IMR-90 (cell line): Measurements from ENCODE around the gene ING5. TPM values are rescaled to one million over a fixed set of nuclear protein-coding genes. Genes with fewer than 3 reads are reported as not detected.

Source experiments
- ATAC-seq: fragments of 200-7000 bp; cut with Tn5 transposase; 2 replicates; pipeline ENCODE4 v1.9.1; 2020; ENCODE audit warnings: low read depth, mild to moderate bottlenecking, moderate library complexity
- BruUV-seq: library from RNA; stranded (reverse); fragments of 400-500 nt; replicated peaks from 2 replicates; lab custom pipeline; 2021; lab: Mats Ljungman, UMichigan
- CTCF ChIA-PET: fragments of 300-600 bp; formaldehyde crosslinking; extraction: SDS; loops from one replicate; lab custom pipeline; 2021; ENCODE audit warnings: antibody characterized with exemption; lab: Yijun Ruan, JAX
- POLR2A ChIA-PET: fragments of 300-600 bp; sonication (Branson Sonifier 250); formaldehyde crosslinking; loops from one replicate; lab custom pipeline; 2022; ENCODE audit warnings: antibody characterized with exemption; ENCODE audit not compliant: unreplicated experiment; lab: Charles Lee
- DNase-seq: peaks from one replicate; pipeline ENCODE4 v3.0.0; 2013
- H2AFZ ChIP-seq: replicated peaks from 2 replicates; pipeline ENCODE3; 2013; ENCODE audit warnings: low read length, mild to moderate bottlenecking; ENCODE audit not compliant: poor library complexity
- H2AK5ac ChIP-seq: 2 replicates; pipeline ENCODE4 v1.6.1; 2013; ENCODE audit warnings: low read depth, low read length, inconsistent platforms
- H2AK9ac ChIP-seq: replicated peaks from 2 replicates; pipeline ENCODE3; 2013; ENCODE audit warnings: mild to moderate bottlenecking, low read depth, low read length, moderate library complexity; ENCODE audit not compliant: poor library complexity
- H2BK120ac ChIP-seq: 2 replicates; pipeline ENCODE4 v1.6.1; 2013; ENCODE audit warnings: low read depth, low read length, inconsistent platforms
- H2BK15ac ChIP-seq: 3 replicates; pipeline ENCODE4 v1.6.1; 2013; ENCODE audit warnings: low read depth, low read length, inconsistent platforms
- H2BK20ac ChIP-seq: 2 replicates; pipeline ENCODE4 v1.6.1; 2013; ENCODE audit warnings: low read depth, mild to moderate bottlenecking, inconsistent platforms, low read length, moderate library complexity
- H2BK5ac ChIP-seq: 2 replicates; pipeline ENCODE4 v1.6.1; 2013; ENCODE audit warnings: mild to moderate bottlenecking, low read depth, low read length, inconsistent platforms; ENCODE audit not compliant: poor library complexity, severe bottlenecking
- H3K14ac ChIP-seq: replicated peaks from 2 replicates; pipeline ENCODE4 v1.6.1; 2013; ENCODE audit warnings: low read depth, low read length, inconsistent platforms
- H3K18ac ChIP-seq: 2 replicates; pipeline ENCODE4 v1.6.1; 2013; ENCODE audit warnings: low read depth, low read length, control low read depth
- H3K23ac ChIP-seq: 2 replicates; pipeline ENCODE4 v1.6.1; 2013; ENCODE audit warnings: low read depth, low read length, inconsistent platforms
- H3K27ac ChIP-seq: 2 replicates; pipeline ENCODE4 v1.5.1; 2013; ENCODE audit warnings: mild to moderate bottlenecking, control low read depth, low read length; ENCODE audit not compliant: insufficient read depth
- H3K27me3 ChIP-seq: 2 replicates; pipeline ENCODE4 v1.6.1; 2013; ENCODE audit warnings: low read length; ENCODE audit not compliant: control insufficient read depth, insufficient read depth
- H3K36me3 ChIP-seq: 2 replicates; pipeline ENCODE4 v1.6.1; 2013; ENCODE audit warnings: low read length, mixed read lengths; ENCODE audit not compliant: control insufficient read depth, insufficient read depth
- H3K4ac ChIP-seq: 2 replicates; pipeline ENCODE4 v1.6.1; 2013; ENCODE audit warnings: low read depth, low read length, inconsistent platforms
- H3K4me1 ChIP-seq: 2 replicates; pipeline ENCODE4 v1.6.1; 2013; ENCODE audit warnings: low read length, mixed read lengths; ENCODE audit not compliant: control insufficient read depth, insufficient read depth
- H3K4me2 ChIP-seq: 2 replicates; pipeline ENCODE4 v1.6.1; 2013; ENCODE audit warnings: low read depth, mild to moderate bottlenecking, control low read depth, low read length, moderate library complexity
- H3K4me3 ChIP-seq: 2 replicates; pipeline ENCODE4 v1.5.1; 2013; ENCODE audit warnings: low read depth, mild to moderate bottlenecking, control low read depth, low read length, moderate library complexity; ENCODE audit not compliant: insufficient read depth
- H3K56ac ChIP-seq: 2 replicates; pipeline ENCODE4 v1.6.1; 2013; ENCODE audit warnings: low read length, inconsistent platforms; ENCODE audit not compliant: insufficient read depth; ENCODE audit errors: extremely low read depth
- H3K79me1 ChIP-seq, 2 experiments: 2 replicates each; pipeline ENCODE4 v1.6.1; 2013; ENCODE audit warnings: low read length in 2 of 2, inconsistent platforms in 1 of 2, low read depth in 1 of 2
- H3K9ac ChIP-seq: 2 replicates; pipeline ENCODE4 v1.6.1; 2013; ENCODE audit warnings: low read depth, low read length, control low read depth
- H3K9me1 ChIP-seq: 2 replicates; pipeline ENCODE4 v1.6.1; 2013; ENCODE audit warnings: low read length, inconsistent platforms; ENCODE audit not compliant: insufficient read depth
- H3K9me3 ChIP-seq: 2 replicates; pipeline ENCODE4 v1.6.1; 2013; ENCODE audit warnings: low read length; ENCODE audit not compliant: control insufficient read depth, insufficient read depth
- H4K20me1 ChIP-seq: 2 replicates; pipeline ENCODE4 v1.6.1; 2013; ENCODE audit warnings: low read length, inconsistent platforms; ENCODE audit not compliant: insufficient read depth
- H4K5ac ChIP-seq: 2 replicates; pipeline ENCODE4 v1.6.1; 2013; ENCODE audit warnings: mild to moderate bottlenecking, low read depth, low read length, control low read depth
- H4K8ac ChIP-seq, 2 experiments: 2 replicates each; pipeline ENCODE4 v1.6.1; 2013; ENCODE audit warnings: low read depth in 2 of 2, low read length in 2 of 2, control low read depth in 1 of 2, inconsistent platforms in 1 of 2
- H4K91ac ChIP-seq: 2 replicates; pipeline ENCODE4 v1.6.1; 2013; ENCODE audit warnings: low read depth, low read length, inconsistent platforms; ENCODE audit not compliant: insufficient read depth
- BHLHE40 ChIP-seq: fragments of 150-350 bp; IDR thresholded peaks from 2 replicates; pipeline ENCODE4 v1.6.1; 2016; ENCODE audit warnings: mild to moderate bottlenecking, low read depth, low read length
- CEBPB ChIP-seq: IDR thresholded peaks from 2 replicates; pipeline ENCODE4 v1.6.1; 2012; ENCODE audit warnings: low read depth, low read length, improper control_type of control experiment
- CHD1 ChIP-seq: IDR thresholded peaks from 2 replicates; pipeline ENCODE4 v1.6.1; 2012; ENCODE audit warnings: low read depth, low read length, improper control_type of control experiment
- FOS ChIP-seq: fragments of 150-350 bp; IDR thresholded peaks from 2 replicates; pipeline ENCODE4 v1.6.1; 2016; ENCODE audit warnings: low read depth, low read length
- MAFK ChIP-seq: IDR thresholded peaks from 2 replicates; pipeline ENCODE4 v1.6.1; 2012; ENCODE audit warnings: low read depth, low read length, improper control_type of control experiment
- MAZ ChIP-seq: IDR thresholded peaks from 2 replicates; pipeline ENCODE4 v1.6.1; 2012; ENCODE audit warnings: low read depth, mild to moderate bottlenecking, low read length, improper control_type of control experiment, moderate library complexity, borderline replicate concordance
- MXI1 ChIP-seq: IDR thresholded peaks from 2 replicates; pipeline ENCODE4 v1.6.1; 2012; ENCODE audit warnings: low read depth, mild to moderate bottlenecking, low read length, moderate library complexity, borderline replicate concordance
- NFE2L2 ChIP-seq: fragments of 150-350 bp; IDR thresholded peaks from 2 replicates; pipeline ENCODE4 v1.6.1; 2016; ENCODE audit warnings: low read depth, mild to moderate bottlenecking, low read length
- POLR2A ChIP-seq: IDR thresholded peaks from 2 replicates; pipeline ENCODE4 v1.6.1; 2012; ENCODE audit warnings: mild to moderate bottlenecking, low read depth, low read length
- RAD21 ChIP-seq: IDR thresholded peaks from 2 replicates; pipeline ENCODE4 v1.6.1; 2012; ENCODE audit warnings: low read length, improper control_type of control experiment
- RCOR1 ChIP-seq: IDR thresholded peaks from 2 replicates; pipeline ENCODE4 v1.6.1; 2012; ENCODE audit warnings: mild to moderate bottlenecking, low read length, improper control_type of control experiment; ENCODE audit not compliant: insufficient replicate concordance
- RFX5 ChIP-seq: IDR thresholded peaks from 2 replicates; pipeline ENCODE4 v1.8.0; 2012; ENCODE audit warnings: low read depth, mild to moderate bottlenecking, low read length, moderate library complexity
- SMC3 ChIP-seq: fragments of 150-350 bp; IDR thresholded peaks from 2 replicates; pipeline ENCODE4 v1.6.1; 2016; ENCODE audit warnings: low read depth, mild to moderate bottlenecking, antibody characterized with exemption, low read length, moderate library complexity
- WGBS, 2 experiments: methylation state at CpG; one replicate each; pipeline versions ENCODE4 v1.1.5 to v1.1.7; 2013; ENCODE audit warnings: missing lambda C conversion rate in 2 of 2; ENCODE audit not compliant: insufficient read length in 1 of 2; ENCODE audit errors: extremely low coverage in 2 of 2; 5-methylcytosine and 5-hydroxymethylcytosine counted together
- dilution Hi-C: fragments of 300-500 bp; cut with HindIII; formaldehyde crosslinking; loops from one replicate; pipeline ENCODE4 v1.14.3; 2018; ENCODE audit warnings: low sequenced_read_pairs; ENCODE audit not compliant: unreplicated experiment
- in situ Hi-C: fragments of 300-500 bp; cut with MboI; formaldehyde crosslinking; loops from 3 replicates; pipeline ENCODE4 v1.14.3; 2019; ENCODE audit warnings: low sequenced_read_pairs, inconsistent platforms, mixed read lengths
- intact Hi-C: fragments of 100-400 bp; cut with micrococcal nuclease; formaldehyde crosslinking; loops from 2 replicates; pipeline ENCODE4 v1.10.0; 2022
- polyA plus RNA-seq, 3 experiments: library from polyadenylated mRNA; depleted of rRNA; stranded (reverse); fragments of >200 nt; gene quantifications; 2 replicates each; pipeline ENCODE4 v1.2.3, GENCODE V29; 2012; ENCODE audit warnings: low replicate concordance in 1 of 3
- total RNA-seq: library from RNA; depleted of rRNA; stranded (reverse); fragments of >200 nt; gene quantifications from 2 replicates; pipeline ENCODE4 v1.2.3, GENCODE V29; 2012
- TF ChIP-seq, protein P1 (sequence below): fragments of 150-350 bp; IDR thresholded peaks from 2 replicates; pipeline ENCODE4 v1.6.1; 2017; ENCODE audit warnings: mild to moderate bottlenecking, antibody characterized with exemption, low read length, low read depth
- TF ChIP-seq, protein P2 (sequence below): conservative IDR thresholded peaks from 2 replicates; pipeline ENCODE4 v1.5.1; 2012; ENCODE audit warnings: mild to moderate bottlenecking, low read depth, low read length, improper control_type of control experiment
- TF ChIP-seq, protein P3 (sequence below): fragments of 150-350 bp; IDR thresholded peaks from 2 replicates; pipeline ENCODE4 v1.6.1; 2016; ENCODE audit warnings: low read depth, mild to moderate bottlenecking, low read length, moderate library complexity, borderline replicate concordance

Gene ING5
- total and polyA plus RNA-seq, 2 of the 4 experiments (the other 2 are of a cell fraction) = 36.1 to 38.9 TPM

DNA sequence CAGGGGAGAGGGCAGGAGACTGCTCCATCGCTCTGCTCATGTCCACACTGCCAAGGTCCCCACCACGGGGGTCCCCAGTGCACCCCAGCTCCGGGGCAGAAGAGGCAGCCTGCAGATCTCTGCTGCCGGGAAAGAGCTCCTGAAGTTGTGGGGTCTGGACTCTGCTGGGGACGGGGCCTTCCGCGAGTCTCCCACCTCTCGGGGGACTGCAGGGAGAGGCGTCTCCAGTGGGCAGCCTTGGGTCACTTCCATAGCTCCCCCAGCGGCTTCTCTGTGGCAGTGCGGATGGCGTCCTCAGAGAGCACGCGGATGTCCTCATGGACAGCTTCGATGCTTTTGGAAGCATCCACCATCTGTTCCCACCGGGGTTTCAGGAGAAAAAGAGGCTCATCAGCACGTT, 26.0 kb upstream of the ING5 start:
- Histone ChIP-seq H4K5ac (no peak overlapping the region), H3K56ac (no peak overlapping the region), H3K4me2 (no peak overlapping the region), H4K20me1 (peaks cover 10% of the 10 kb centered on the region; the same call in 1 of the 2 replicates), H3K4me1 (peaks cover 3% of the 10 kb centered on the region; the same call in 1 of the 2 replicates), H3K27me3 (no peaks in the 10 kb centered on the region), H4K8ac (no peak overlapping the region), H3K18ac (no peak overlapping the region), H3K4ac (no peak overlapping the region), H2AFZ (no peak overlapping the region), H3K79me1 (peaks cover 3 to 23% of the 10 kb centered on the region in 2 experiments; a peak in 3 of 4 replicates), H3K14ac (no peak overlapping the region), H3K27ac (no peak overlapping the region), H2BK20ac (no peak overlapping the region), H3K36me3 (peaks cover 58% of the 10 kb centered on the region), H2AK5ac (no peak overlapping the region), H2BK5ac (no peak overlapping the region), H4K91ac (no peak overlapping the region), H3K9me1 (no peaks in the 10 kb centered on the region), H3K9me3 (no peaks in the 10 kb centered on the region), H3K23ac (no peak overlapping the region), H3K4me3 (no peak overlapping the region), H2BK120ac (no peak overlapping the region), H3K9ac (no peak overlapping the region), H2AK9ac (no peak overlapping the region), H2BK15ac (no peak overlapping the region)
- in situ Hi-C loops = no loop called here
- 94% methylated on average over 9 of the region's 17 CpGs; no CpG with 5 or more reads in 1 of the 2 experiments for WGBS, 2 experiments
- dilution Hi-C loops = no loop called here
- intact Hi-C loops = no loop called here
- no peak for TF ChIP-seq CEBPB
- no peak for TF ChIP-seq NFE2L2
- TF ChIP-seq, protein P1, sequence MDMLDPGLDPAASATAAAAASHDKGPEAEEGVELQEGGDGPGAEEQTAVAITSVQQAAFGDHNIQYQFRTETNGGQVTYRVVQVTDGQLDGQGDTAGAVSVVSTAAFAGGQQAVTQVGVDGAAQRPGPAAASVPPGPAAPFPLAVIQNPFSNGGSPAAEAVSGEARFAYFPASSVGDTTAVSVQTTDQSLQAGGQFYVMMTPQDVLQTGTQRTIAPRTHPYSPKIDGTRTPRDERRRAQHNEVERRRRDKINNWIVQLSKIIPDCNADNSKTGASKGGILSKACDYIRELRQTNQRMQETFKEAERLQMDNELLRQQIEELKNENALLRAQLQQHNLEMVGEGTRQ = no peak
- TF ChIP-seq SMC3 = no peak
- no peak for TF ChIP-seq FOS
- TF ChIP-seq RFX5 = no peak
- TF ChIP-seq MAFK = no peak
- TF ChIP-seq CHD1 = no peak
- no peak for TF ChIP-seq BHLHE40
- no peak for TF ChIP-seq RCOR1
- no peak for TF ChIP-seq RAD21
- TF ChIP-seq, protein P2, sequence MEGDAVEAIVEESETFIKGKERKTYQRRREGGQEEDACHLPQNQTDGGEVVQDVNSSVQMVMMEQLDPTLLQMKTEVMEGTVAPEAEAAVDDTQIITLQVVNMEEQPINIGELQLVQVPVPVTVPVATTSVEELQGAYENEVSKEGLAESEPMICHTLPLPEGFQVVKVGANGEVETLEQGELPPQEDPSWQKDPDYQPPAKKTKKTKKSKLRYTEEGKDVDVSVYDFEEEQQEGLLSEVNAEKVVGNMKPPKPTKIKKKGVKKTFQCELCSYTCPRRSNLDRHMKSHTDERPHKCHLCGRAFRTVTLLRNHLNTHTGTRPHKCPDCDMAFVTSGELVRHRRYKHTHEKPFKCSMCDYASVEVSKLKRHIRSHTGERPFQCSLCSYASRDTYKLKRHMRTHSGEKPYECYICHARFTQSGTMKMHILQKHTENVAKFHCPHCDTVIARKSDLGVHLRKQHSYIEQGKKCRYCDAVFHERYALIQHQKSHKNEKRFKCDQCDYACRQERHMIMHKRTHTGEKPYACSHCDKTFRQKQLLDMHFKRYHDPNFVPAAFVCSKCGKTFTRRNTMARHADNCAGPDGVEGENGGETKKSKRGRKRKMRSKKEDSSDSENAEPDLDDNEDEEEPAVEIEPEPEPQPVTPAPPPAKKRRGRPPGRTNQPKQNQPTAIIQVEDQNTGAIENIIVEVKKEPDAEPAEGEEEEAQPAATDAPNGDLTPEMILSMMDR = no peak
- no peak for TF ChIP-seq MXI1
- TF ChIP-seq, protein P3, sequence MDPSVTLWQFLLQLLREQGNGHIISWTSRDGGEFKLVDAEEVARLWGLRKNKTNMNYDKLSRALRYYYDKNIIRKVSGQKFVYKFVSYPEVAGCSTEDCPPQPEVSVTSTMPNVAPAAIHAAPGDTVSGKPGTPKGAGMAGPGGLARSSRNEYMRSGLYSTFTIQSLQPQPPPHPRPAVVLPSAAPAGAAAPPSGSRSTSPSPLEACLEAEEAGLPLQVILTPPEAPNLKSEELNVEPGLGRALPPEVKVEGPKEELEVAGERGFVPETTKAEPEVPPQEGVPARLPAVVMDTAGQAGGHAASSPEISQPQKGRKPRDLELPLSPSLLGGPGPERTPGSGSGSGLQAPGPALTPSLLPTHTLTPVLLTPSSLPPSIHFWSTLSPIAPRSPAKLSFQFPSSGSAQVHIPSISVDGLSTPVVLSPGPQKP = no peak
- TF ChIP-seq MAZ = no peak
- no peak for TF ChIP-seq POLR2A
- CTCF ChIA-PET = no interaction called here
- ATAC-seq (no peak), DNase-seq (no peak)
- POLR2A ChIA-PET = no interaction called here
- BruUV-seq = no TSS peak
